GM21381 (cell line): Measurements from ENCODE around the gene LRP6.

Source experiments
- ATAC-seq: cut with Tn5 transposase; IDR thresholded peaks from one replicate; pipeline ENCODE4 v1.9.1; 2021; ENCODE audit warnings: mild to moderate bottlenecking, moderate library complexity; ENCODE audit not compliant: unreplicated experiment

LRP6 gene

DNA sequence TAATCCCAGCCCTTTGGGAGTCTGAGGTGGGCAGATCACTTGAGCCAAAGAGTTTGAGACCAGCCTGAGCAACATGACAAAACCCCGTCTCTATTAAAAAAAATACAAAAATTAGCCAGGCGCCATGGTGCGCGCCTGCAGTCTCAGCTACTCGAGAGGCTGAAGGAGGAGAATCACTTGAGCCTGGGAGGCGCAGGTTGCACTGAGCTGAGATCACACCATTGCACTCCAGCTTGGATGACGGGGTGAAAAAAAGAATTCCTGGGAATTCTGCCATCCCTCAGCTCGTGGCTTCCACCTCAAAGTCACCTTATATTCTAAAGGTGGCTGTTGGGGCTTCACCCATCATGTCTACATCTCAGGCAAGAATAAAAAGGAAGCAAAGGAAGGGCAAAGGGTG lies 183.2 kb downstream of the LRP6 start:
- no peak for ATAC-seq

DNA sequence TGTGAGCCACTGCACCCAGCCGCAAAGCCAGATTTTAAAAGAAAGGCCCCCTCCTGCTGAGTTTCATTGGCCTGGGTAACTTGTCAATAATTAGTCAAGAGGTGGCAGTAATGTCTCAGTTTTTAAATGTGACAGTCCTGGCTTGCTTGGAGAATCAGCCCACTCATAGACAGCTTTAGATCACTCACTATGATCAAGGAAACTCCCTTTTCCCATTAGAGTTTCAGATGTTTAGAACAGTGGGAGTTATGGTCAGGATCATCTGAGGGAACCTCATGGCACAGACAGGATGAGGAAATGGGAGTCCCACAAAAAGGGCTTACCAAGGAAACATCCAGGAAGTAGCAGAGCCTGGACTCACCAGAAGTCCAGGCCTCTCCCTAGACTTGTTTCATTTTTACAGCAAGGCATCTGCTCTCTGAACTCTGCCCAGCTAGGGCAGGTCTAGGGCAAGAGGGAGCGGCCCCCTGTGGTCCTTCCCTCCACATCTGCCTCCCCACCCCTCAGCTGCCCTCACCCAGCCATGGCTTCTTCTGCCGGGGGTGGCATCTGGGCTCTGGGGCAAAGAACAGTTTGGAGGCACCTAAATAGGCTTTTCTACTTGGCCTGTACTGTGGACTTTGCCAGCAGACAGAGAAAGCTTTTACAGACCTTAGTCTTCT lies 184.9 kb downstream of the LRP6 start:
- no peak for ATAC-seq

DNA sequence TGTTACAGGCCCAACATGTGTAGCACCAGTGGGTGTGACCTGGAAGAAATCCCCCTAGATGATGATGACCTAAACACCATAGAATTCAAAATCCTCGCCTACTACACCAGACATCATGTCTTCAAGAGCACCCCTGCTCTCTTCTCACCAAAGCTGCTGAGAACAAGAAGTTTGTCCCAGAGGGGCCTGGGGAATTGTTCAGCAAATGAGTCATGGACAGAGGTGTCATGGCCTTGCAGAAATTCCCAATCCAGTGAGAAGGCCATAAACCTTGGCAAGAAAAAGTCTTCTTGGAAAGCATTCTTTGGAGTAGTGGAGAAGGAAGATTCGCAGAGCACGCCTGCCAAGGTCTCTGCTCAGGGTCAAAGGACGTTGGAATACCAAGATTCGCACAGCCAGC lies 187.6 kb downstream of the LRP6 start:
- no peak for ATAC-seq

DNA sequence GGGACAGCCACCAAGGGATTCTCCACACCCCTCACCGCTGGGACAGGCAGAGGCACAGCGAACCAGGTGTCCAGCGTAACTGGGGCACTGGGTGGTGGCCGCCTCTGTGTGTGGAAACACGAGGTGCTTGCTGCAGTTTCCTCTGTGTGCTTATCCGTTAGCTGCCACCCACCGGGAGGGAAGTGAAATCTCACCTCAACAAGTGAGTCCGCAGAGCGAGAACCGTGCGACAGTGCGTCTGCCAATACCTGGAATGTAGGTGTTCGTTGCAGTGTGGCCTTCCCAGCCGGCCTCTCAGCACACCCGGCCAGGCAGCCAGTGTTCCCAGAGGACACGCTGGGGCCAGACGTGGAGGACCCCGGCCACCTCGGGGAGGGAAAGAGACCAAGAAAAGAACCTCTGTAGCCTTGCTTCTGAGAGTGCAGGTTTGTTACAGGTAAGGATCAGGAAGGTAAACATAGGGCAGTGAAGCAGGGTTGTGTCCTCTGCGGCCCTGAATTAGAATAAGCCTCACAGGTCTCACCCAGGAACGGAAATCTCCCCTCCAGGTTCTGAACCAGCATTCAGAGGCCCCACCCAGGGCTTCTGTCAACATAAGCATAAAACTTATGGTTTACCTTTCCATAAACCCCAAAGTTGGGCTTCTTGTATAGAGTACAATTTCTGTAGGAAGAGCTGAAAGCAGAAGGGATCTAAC lies 194.6 kb downstream of the LRP6 start:
- no peak for ATAC-seq

DNA sequence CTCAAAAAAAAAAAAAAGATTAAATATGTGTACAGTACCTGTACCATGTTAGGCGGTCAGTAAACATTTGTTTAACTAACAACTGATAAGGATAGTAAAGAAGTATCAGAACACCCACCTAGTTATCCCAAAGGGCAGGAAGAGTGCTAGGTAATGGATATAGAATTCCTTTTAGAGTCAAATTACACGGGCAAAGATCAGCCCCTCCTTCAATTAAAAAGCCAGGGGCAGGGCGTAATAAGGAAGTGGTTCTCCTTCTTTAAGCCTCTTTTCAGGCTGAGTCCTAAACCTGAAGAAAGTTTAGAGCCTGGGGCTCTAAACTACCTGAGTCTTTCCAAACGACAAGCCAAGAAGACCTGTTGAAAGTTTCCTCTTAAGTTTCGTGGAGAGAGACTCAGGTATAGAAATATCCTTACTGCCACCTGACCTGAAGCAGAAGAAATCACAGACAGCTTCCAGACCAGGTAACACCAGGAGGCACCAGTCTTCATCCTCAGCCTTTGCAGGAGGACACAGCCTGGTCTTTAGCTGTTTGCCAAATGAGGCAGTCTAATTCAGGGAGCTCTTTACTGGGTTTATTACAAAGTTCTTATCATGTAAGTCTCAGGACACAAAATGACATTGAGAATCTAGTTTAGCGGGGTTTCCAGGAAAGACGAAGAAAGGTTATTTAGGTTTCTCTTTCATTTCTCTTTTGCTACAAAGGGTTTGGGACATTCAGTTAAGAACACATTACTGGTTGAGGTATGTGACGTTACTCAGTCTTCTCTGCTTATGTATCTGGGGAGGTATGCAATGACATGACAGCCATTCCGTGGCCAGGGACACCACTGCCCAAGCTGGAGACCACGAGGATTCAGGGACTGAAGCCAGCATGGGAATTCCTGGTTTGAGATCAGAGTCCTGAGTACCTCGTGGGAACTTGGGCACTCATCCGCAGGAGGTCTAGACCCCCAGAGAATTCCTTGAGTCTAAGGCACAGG lies 195.9 kb downstream of the LRP6 start, which contains the start of gene BCL2L14:
Gene BCL2L14 (plus strand): TSS at position 266 of the 983 bp plus-strand sequence. CDS start 8,367 bp downstream, outside the sequence.
- ATAC-seq = peak; percentile 44

DNA sequence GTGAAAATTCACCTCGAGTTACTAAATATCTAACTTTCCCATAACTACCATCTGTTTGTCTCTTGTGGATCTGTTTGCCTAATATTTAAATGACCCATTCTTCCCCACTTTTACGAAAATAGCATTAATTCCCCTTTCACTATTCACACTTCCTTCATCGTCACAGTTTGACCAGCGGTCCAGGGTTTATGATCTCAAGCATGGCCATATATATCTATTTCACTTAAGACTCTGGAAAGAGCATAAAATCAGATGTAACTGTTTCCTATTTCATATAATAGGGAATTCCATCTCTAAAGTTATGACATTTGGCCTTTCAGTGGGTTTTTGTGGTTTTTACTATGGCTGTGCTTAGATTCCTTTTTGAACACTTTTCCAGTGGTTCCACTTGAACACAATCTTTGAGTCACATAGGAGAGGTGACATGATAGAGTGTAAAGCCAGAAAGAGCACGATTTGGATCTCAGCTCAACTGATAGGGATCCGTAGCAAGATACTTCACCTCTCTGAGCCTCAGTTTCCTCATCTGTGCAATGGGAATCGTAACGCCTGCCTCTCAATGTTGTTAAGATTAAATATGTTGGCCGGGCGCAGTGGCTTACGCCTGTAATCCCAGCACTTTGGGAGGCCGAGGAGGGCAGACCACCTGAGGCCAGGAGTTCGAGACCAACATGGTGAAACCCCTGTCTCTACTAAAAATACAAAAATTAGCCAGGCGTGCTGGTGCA lies 196.9 kb downstream of the LRP6 start:
- ATAC-seq = no peak

DNA sequence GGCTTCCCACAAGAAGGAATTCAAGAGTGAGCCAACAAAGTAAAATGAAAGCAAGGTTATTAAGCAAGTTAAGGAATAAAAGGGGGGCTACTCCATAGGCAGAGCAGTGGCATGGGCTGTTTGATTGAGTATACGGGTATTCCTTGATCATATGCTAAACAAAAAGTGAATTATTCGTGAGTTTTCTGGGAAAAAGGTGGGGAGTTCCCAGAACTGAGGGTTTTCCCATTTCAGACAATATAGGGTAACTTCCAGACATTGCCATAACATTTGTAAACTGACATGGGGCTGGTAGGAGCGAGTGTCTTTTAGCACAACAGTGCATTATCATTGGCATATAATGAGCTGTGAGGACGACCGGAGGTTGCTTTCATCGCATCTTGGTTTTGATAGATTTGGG lies 198.1 kb downstream of the LRP6 start:
- no peak for ATAC-seq
